HepG2 (cell line): Measurements from ENCODE around the gene WDR18. TPM values are rescaled to one million over a fixed set of nuclear protein-coding genes. Genes with fewer than 3 reads are reported as not detected.

Experiments
- DPF2 ChIP-seq: sonication (generic); formaldehyde crosslinking; IDR thresholded peaks from 2 replicates; pipeline ENCODE4 v1.4.0; 2020; ENCODE audit warnings: mild to moderate bottlenecking, low read depth, missing genetic modification reagents, borderline replicate concordance
- GZF1 ChIP-seq: sonication (generic); formaldehyde crosslinking; IDR thresholded peaks from 2 replicates; pipeline ENCODE4 v1.5.1; 2020; ENCODE audit warnings: mild to moderate bottlenecking, missing genetic modification reagents
- KLF15 ChIP-seq: sonication (generic); formaldehyde crosslinking; IDR thresholded peaks from 2 replicates; pipeline ENCODE4 v1.8.1; 2023; ENCODE audit warnings: borderline replicate concordance, mild to moderate bottlenecking, inconsistent platforms, missing genetic modification reagents, mixed read lengths
- KLF6 ChIP-seq: IDR thresholded peaks from 2 replicates; pipeline ENCODE4 v1.8.0; 2016; ENCODE audit warnings: missing biosample characterization, missing genetic modification reagents
- KMT2A ChIP-seq: sonication (generic); formaldehyde crosslinking; IDR thresholded peaks from 2 replicates; pipeline ENCODE4 v1.4.0; 2020; ENCODE audit warnings: missing genetic modification reagents
- MLLT10 ChIP-seq: sonication (generic); formaldehyde crosslinking; IDR thresholded peaks from 2 replicates; pipeline ENCODE4 v1.4.0; 2020; ENCODE audit warnings: missing genetic modification reagents
- ONECUT2 ChIP-seq: sonication (generic); formaldehyde crosslinking; IDR thresholded peaks from 2 replicates; pipeline ENCODE4 v1.4.0; 2020; ENCODE audit warnings: missing genetic modification reagents
- RARA ChIP-seq: IDR thresholded peaks from 2 replicates; pipeline ENCODE4 v1.6.1; 2016; ENCODE audit warnings: missing genetic modification reagents, missing compliant biosample characterization
- SAP130 ChIP-seq: IDR thresholded peaks from 2 replicates; pipeline ENCODE4 v1.6.1; 2016; ENCODE audit warnings: low read depth
- SP5 ChIP-seq: IDR thresholded peaks from 2 replicates; pipeline ENCODE4 v1.6.1; 2016; ENCODE audit warnings: low read depth, borderline replicate concordance
- SRY ChIP-seq: sonication (generic); formaldehyde crosslinking; IDR thresholded peaks from 2 replicates; pipeline ENCODE4 v1.8.0; 2022; ENCODE audit warnings: mild to moderate bottlenecking, missing genetic modification reagents
- TOPORS ChIP-seq: sonication (generic); formaldehyde crosslinking; IDR thresholded peaks from 2 replicates; pipeline ENCODE4 v1.8.0; 2023; ENCODE audit warnings: mild to moderate bottlenecking, missing genetic modification reagents
- TP53 ChIP-seq: sonication (generic); formaldehyde crosslinking; conservative IDR thresholded peaks from 2 replicates; pipeline ENCODE4 v1.4.0; 2020; ENCODE audit warnings: missing genetic modification reagents
- ZC3H4 ChIP-seq: sonication (generic); formaldehyde crosslinking; IDR thresholded peaks from 2 replicates; pipeline ENCODE4 v1.4.0; 2020; ENCODE audit warnings: missing genetic modification reagents, borderline replicate concordance
- ZNF20 ChIP-seq: sonication (generic); formaldehyde crosslinking; IDR thresholded peaks from 2 replicates; pipeline ENCODE4 v1.4.0; 2020; ENCODE audit warnings: mild to moderate bottlenecking, moderate library complexity, missing genetic modification reagents
- ZNF207 ChIP-seq: fragments of 450-650 bp; IDR thresholded peaks from 2 replicates; pipeline ENCODE4 v1.6.1; 2016; ENCODE audit warnings: antibody characterized with exemption, borderline replicate concordance
- ZNF441 ChIP-seq: sonication (generic); formaldehyde crosslinking; IDR thresholded peaks from 2 replicates; pipeline ENCODE4 v1.7.0; 2021; ENCODE audit warnings: missing genetic modification reagents, borderline replicate concordance
- ZNF552 ChIP-seq: sonication (generic); formaldehyde crosslinking; IDR thresholded peaks from 2 replicates; pipeline ENCODE4 v1.9.0; 2022; ENCODE audit warnings: missing genetic modification reagents, mild to moderate bottlenecking, borderline replicate concordance
- ZNF7 ChIP-seq: IDR thresholded peaks from 2 replicates; pipeline ENCODE4 v1.6.1; 2016; ENCODE audit warnings: missing biosample characterization, missing genetic modification reagents
- ZNF777 ChIP-seq: sonication (generic); formaldehyde crosslinking; IDR thresholded peaks from 2 replicates; pipeline ENCODE4 v1.4.0; 2020; ENCODE audit warnings: missing genetic modification reagents
- polyA plus RNA-seq, 8 experiments: library from polyadenylated mRNA; depleted of rRNA in 3 of 8; stranded (reverse) in 7 of 8; unstranded in 1 of 8; fragments of >200 nt; fragmentation: Illumina TruSeq in 4 of 8; extraction: Trizol in 4 of 8; gene quantifications; 2 replicates each; pipeline versions ENCODE4 v1.2.1 to v1.2.3, GENCODE V29; 2011 to 2016; ENCODE audit warnings: low read depth in 4 of 8, missing spikeins in 1 of 8, mixed read lengths in 1 of 8; ENCODE audit not compliant: insufficient read depth in 1 of 8
- total RNA-seq, 5 experiments: library from RNA; depleted of rRNA; stranded (reverse); fragments of >200 nt; fragmentation: Illumina TruSeq; extraction: Trizol; gene quantifications; 2 replicates each; pipeline ENCODE4 v1.2.3, GENCODE V29; 2016; ENCODE audit warnings: low read depth in 1 of 5
- TF ChIP-seq, protein P1 (sequence below): sonication (generic); formaldehyde crosslinking; IDR thresholded peaks from 2 replicates; pipeline ENCODE4 v1.4.0; 2020; ENCODE audit warnings: low read depth, mild to moderate bottlenecking, missing genetic modification reagents
- TF ChIP-seq, protein P2 (sequence below): sonication (generic); formaldehyde crosslinking; IDR thresholded peaks from 2 replicates; pipeline ENCODE4 v1.8.0; 2022; ENCODE audit warnings: mild to moderate bottlenecking, missing genetic modification reagents, borderline replicate concordance
- TF ChIP-seq, protein P3 (sequence below): sonication (generic); formaldehyde crosslinking; IDR thresholded peaks from 2 replicates; pipeline ENCODE4 v1.4.0; 2020; ENCODE audit warnings: low read depth, missing genetic modification reagents
- TF ChIP-seq, protein P4 (sequence below): sonication (generic); formaldehyde crosslinking; IDR thresholded peaks from 2 replicates; pipeline ENCODE4 v1.4.0; 2020; ENCODE audit warnings: mild to moderate bottlenecking, missing genetic modification reagents

The WDR18 gene
- total and polyA plus RNA-seq, 2 of the 13 experiments (the other 11 are each of a cell fraction or from before 2014, with no cell fraction given): 36.4 to 47.6 TPM

DNA sequence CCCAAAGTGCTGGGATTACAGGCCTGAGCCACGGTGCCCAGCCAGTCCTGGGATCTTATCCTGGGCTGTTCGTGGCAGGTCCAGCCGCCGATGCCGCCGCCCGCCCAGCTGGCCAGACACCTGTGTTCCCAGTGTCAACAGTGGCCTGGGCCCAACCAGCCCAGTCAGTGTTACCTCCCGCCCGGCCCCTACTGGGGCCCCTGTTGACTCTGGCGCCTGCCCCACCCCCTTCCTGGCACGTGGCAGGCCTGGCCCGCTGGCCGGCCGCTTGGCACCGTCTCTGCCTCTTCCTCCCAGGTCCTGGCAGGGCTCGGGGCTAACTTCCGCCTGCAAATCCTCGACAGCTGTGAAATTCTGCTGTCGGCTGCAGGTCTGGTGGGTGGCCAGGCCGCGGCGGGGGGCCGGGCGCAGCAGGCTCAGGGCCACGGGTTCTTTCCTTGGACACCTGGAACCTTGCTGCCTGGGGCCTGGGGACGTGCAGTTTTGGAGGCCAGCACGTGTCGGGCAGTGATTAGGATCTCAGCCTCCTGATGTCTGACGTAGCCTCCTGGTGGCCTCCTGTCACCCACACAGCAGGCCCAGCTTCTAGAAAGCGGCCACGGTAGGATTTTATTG lies 49.2 kb upstream of the WDR18 start (continued):
- TF ChIP-seq RARA (CRISPR knock-in tag) (peak; percentile 91), DPF2 (peak; percentile 49; the same call in 1 of the 2 replicates), ZNF207 (no peak), KMT2A (CRISPR knock-in tag) (peak; percentile 57; the same call in 1 of the 2 replicates), TOPORS (CRISPR knock-in tag) (no peak; the same call in 1 of the 2 replicates), ZNF441 (CRISPR knock-in tag) (peak; percentile 87; the same call in 1 of the 2 replicates), ZNF7 (CRISPR knock-in tag) (no peak), KLF15 (CRISPR knock-in tag) (peak; percentile 39; the same call in 1 of the 2 replicates), TP53 (CRISPR knock-in tag) (peak; percentile 77; the same call in 1 of the 2 replicates), ZNF552 (CRISPR knock-in tag) (peak; percentile 87), ZC3H4 (CRISPR knock-in tag) (0 out of 2 replicates have a peak, but pooled peaks have one; percentile 22), SP5 (peak; percentile 99), GZF1 (no peak), ONECUT2 (CRISPR knock-in tag) (no peak), MLLT10 (CRISPR knock-in tag) (no peak), ZNF20 (CRISPR knock-in tag) (0 out of 2 replicates have a peak, but pooled peaks have one; percentile 41), SRY (CRISPR knock-in tag) (no peak; the same call in 1 of the 2 replicates), KLF6 (CRISPR knock-in tag) (peak; percentile 97), SAP130 (CRISPR knock-in tag) (peak; percentile 99), ZNF777 (CRISPR knock-in tag) (0 out of 2 replicates have a peak, but pooled peaks have one; percentile 24)
- TF ChIP-seq, protein P1, sequence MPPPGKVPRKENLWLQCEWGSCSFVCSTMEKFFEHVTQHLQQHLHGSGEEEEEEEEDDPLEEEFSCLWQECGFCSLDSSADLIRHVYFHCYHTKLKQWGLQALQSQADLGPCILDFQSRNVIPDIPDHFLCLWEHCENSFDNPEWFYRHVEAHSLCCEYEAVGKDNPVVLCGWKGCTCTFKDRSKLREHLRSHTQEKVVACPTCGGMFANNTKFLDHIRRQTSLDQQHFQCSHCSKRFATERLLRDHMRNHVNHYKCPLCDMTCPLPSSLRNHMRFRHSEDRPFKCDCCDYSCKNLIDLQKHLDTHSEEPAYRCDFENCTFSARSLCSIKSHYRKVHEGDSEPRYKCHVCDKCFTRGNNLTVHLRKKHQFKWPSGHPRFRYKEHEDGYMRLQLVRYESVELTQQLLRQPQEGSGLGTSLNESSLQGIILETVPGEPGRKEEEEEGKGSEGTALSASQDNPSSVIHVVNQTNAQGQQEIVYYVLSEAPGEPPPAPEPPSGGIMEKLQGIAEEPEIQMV (CRISPR knock-in tag): 0 out of 2 replicates have a peak, but pooled peaks have one; percentile 46
- TF ChIP-seq, protein P2, sequence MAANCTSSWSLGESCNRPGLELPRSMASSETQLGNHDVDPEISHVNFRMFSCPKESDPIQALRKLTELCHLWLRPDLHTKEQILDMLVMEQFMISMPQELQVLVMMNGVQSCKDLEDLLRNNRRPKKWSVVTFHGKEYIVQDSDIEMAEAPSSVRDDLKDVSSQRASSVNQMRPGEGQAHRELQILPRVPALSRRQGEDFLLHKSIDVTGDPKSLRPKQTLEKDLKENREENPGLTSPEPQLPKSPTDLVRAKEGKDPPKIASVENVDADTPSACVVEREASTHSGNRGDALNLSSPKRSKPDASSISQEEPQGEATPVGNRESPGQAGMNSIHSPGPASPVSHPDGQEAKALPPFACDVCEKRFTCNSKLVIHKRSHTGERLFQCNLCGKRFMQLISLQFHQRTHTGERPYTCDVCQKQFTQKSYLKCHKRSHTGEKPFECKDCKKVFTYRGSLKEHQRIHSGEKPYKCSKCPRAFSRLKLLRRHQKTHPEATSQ (CRISPR knock-in tag): 0 out of 2 replicates have a peak, but pooled peaks have one; percentile 79
- TF ChIP-seq, protein P3, sequence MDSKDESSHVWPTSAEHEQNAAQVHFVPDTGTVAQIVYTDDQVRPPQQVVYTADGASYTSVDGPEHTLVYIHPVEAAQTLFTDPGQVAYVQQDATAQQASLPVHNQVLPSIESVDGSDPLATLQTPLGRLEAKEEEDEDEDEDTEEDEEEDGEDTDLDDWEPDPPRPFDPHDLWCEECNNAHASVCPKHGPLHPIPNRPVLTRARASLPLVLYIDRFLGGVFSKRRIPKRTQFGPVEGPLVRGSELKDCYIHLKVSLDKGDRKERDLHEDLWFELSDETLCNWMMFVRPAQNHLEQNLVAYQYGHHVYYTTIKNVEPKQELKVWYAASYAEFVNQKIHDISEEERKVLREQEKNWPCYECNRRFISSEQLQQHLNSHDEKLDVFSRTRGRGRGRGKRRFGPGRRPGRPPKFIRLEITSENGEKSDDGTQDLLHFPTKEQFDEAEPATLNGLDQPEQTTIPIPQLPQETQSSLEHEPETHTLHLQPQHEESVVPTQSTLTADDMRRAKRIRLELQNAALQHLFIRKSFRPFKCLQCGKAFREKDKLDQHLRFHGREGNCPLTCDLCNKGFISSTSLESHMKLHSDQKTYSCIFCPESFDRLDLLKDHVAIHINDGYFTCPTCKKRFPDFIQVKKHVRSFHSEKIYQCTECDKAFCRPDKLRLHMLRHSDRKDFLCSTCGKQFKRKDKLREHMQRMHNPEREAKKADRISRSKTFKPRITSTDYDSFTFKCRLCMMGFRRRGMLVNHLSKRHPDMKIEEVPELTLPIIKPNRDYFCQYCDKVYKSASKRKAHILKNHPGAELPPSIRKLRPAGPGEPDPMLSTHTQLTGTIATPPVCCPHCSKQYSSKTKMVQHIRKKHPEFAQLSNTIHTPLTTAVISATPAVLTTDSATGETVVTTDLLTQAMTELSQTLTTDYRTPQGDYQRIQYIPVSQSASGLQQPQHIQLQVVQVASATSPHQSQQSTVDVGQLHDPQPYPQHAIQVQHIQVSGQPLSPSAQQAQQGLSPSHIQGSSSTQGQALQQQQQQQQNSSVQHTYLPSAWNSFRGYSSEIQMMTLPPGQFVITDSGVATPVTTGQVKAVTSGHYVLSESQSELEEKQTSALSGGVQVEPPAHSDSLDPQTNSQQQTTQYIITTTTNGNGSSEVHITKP (CRISPR knock-in tag): peak; percentile 88
- TF ChIP-seq, protein P4, sequence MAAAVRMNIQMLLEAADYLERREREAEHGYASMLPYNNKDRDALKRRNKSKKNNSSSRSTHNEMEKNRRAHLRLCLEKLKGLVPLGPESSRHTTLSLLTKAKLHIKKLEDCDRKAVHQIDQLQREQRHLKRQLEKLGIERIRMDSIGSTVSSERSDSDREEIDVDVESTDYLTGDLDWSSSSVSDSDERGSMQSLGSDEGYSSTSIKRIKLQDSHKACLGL: peak; percentile 95; the same call in 1 of the 2 replicates
